ENCODE measurements around the gene SUCLG2. TPM values are rescaled to one million over a fixed set of nuclear protein-coding genes. Genes with fewer than 3 reads are reported as not detected.

The SUCLG2 gene
- total and polyA plus RNA-seq, 2 of the 4 experiments (the other 2 are of a cell fraction): 26.8 to 34.6 TPM

GRCh38 chr3:67507584-67507983, 146.8 kb downstream of the SUCLG2 start:
- no peak for DNase-seq
- H3K27ac ChIP-seq (ENCODE audit: insufficient read depth, low read length): no peak overlapping the region
- H3K36me3 ChIP-seq (ENCODE audit: control insufficient read depth, insufficient read depth, low read length): peaks cover 6% of the 10 kb centered on the region; the same call in 1 of the 2 replicates
- H3K9me1 ChIP-seq (ENCODE audit: insufficient read depth, low read length): no peaks in the 10 kb centered on the region
- no peaks in the 10 kb centered on the region for H3K9me3 ChIP-seq (ENCODE audit: control insufficient read depth, insufficient read depth, low read length)
- H2BK5ac ChIP-seq (ENCODE audit: low read depth, low read length, poor library complexity, severe bottlenecking): no peak overlapping the region
- no peak overlapping the region for H3K9ac ChIP-seq (ENCODE audit: low read depth, low read length)
- H4K8ac ChIP-seq (ENCODE audit: low read depth in 2 of 2, low read length in 2 of 2): no peak overlapping the region
- H2AFZ ChIP-seq (replicated peaks; ENCODE audit: low read length, poor library complexity): no peak overlapping the region
- dilution Hi-C loops (cut with HindIII; ENCODE audit: low sequenced_read_pairs, unreplicated experiment): no loop called here
- H3K4me1 ChIP-seq (ENCODE audit: control insufficient read depth, insufficient read depth, low read length): no peaks in the 10 kb centered on the region
- H4K5ac ChIP-seq (ENCODE audit: low read depth, low read length): no peak overlapping the region
- in situ Hi-C loops (cut with MboI; ENCODE audit: low sequenced_read_pairs): no loop called here
- H4K20me1 ChIP-seq (ENCODE audit: insufficient read depth, low read length): no peaks in the 10 kb centered on the region
- H2AK5ac ChIP-seq (ENCODE audit: low read depth, low read length): no peak overlapping the region
- no peak overlapping the region for H3K4ac ChIP-seq (ENCODE audit: low read depth, low read length)
- H3K27me3 ChIP-seq (ENCODE audit: control insufficient read depth, insufficient read depth, low read length): no peaks in the 10 kb centered on the region
- TF ChIP-seq BHLHE40 (IDR thresholded peaks at IDR 0.05; ENCODE audit: low read depth, low read length) (no peak), MAZ (IDR thresholded peaks at IDR 0.05; ENCODE audit: borderline replicate concordance, low read depth, low read length) (no peak), RCOR1 (IDR thresholded peaks at IDR 0.05; ENCODE audit: insufficient replicate concordance, low read length) (no peak), NFE2L2 (IDR thresholded peaks at IDR 0.05; ENCODE audit: low read depth, low read length) (no peak), CTCF (conservative IDR thresholded peaks at IDR 0.05; ENCODE audit: low read depth, low read length) (no peak), MAFK (IDR thresholded peaks at IDR 0.05; ENCODE audit: low read depth, low read length) (no peak), CHD1 (IDR thresholded peaks at IDR 0.05; ENCODE audit: low read depth, low read length) (no peak), RFX5 (IDR thresholded peaks at IDR 0.05; ENCODE audit: low read depth, low read length) (no peak), FOS (IDR thresholded peaks at IDR 0.05; ENCODE audit: low read depth, low read length) (no peak), SMC3 (IDR thresholded peaks at IDR 0.05; ENCODE audit: low read depth, low read length) (no peak), POLR2A (IDR thresholded peaks at IDR 0.05; ENCODE audit: low read depth, low read length) (no peak)
- H2BK20ac ChIP-seq (ENCODE audit: low read depth, low read length): no peak overlapping the region
- no peak overlapping the region for H2BK120ac ChIP-seq (ENCODE audit: low read depth, low read length)
- BruUV-seq (replicated peaks): no TSS peak
- no peak overlapping the region for H3K23ac ChIP-seq (ENCODE audit: low read depth, low read length)
- H3K18ac ChIP-seq (ENCODE audit: low read depth, low read length): no peak overlapping the region
- no peak overlapping the region for H3K14ac ChIP-seq (replicated peaks; ENCODE audit: low read depth, low read length)
- H4K91ac ChIP-seq (ENCODE audit: insufficient read depth, low read depth, low read length): no peak overlapping the region
- no CpG with 5 or more reads among the region's 4 CpGs for WGBS, 2 experiments (ENCODE audit: extremely low coverage in 2 of 2, insufficient read length in 1 of 2)
- no peak overlapping the region for H3K56ac ChIP-seq (ENCODE audit: extremely low read depth, insufficient read depth, low read length)
- no peaks in the 10 kb centered on the region; a peak in 1 of 4 replicates for H3K79me1 ChIP-seq (ENCODE audit: low read depth in 1 of 2, low read length in 2 of 2)
- CTCF ChIA-PET: interaction anchor here (0.5 kb wide), 1 partner anchor 70 kb away, joined by 5 read pairs; no protein-coding TSS in a partner anchor
- intact Hi-C loops (cut with micrococcal nuclease): no loop called here
- ATAC-seq (ENCODE audit: low read depth): no peak
- no peak overlapping the region for H3K4me2 ChIP-seq (ENCODE audit: low read depth, low read length)
- no peak overlapping the region for H2BK15ac ChIP-seq (ENCODE audit: low read depth, low read length)
- H2AK9ac ChIP-seq (replicated peaks; ENCODE audit: low read depth, low read length, poor library complexity): no peak overlapping the region
- no peak overlapping the region for H3K4me3 ChIP-seq (ENCODE audit: insufficient read depth, low read depth, low read length)
- POLR2A ChIA-PET (ENCODE audit: unreplicated experiment): no interaction called here

Data from IMR-90 (cell line).